Dendritic cell treated with granulocyte-macrophage colony-stimulating factor and Interleukin-4, amounts not matched to agents 40 ng/mL and 50 ng/mL, for 4 days (primary cell): ENCODE measurements around the gene MEA1.

ENCODE experiments used
- H3K27ac Mint-ChIP-seq: one replicate; pipeline ENCODE4 v1.8.0; 2022; ENCODE audit warnings: mild to moderate bottlenecking, mixed read lengths
- H3K27me3 Mint-ChIP-seq: one replicate; pipeline ENCODE4 v1.8.0; 2022; ENCODE audit warnings: mild to moderate bottlenecking, mixed read lengths
- H3K36me3 Mint-ChIP-seq: one replicate; pipeline ENCODE4 v1.8.0; 2022; ENCODE audit warnings: low read depth, mixed read lengths
- H3K4me1 Mint-ChIP-seq: one replicate; pipeline ENCODE4 v1.8.0; 2022; ENCODE audit warnings: low read depth, mixed read lengths
- H3K4me3 Mint-ChIP-seq: one replicate; pipeline ENCODE4 v1.8.0; 2022; ENCODE audit warnings: mild to moderate bottlenecking, moderate library complexity, mixed read lengths
- H3K9me3 Mint-ChIP-seq: one replicate; pipeline ENCODE4 v1.8.0; 2022; ENCODE audit warnings: mixed read lengths
- intact Hi-C: fragments of 100-400 bp; cut with micrococcal nuclease; formaldehyde crosslinking; loops from one replicate; pipeline ENCODE4 v1.15.0; 2022

Gene MEA1

GRCh38 chr6:43032326-43032725, 18.6 kb upstream of the MEA1 start:
- Mint-ChIP-seq H3K27ac (no peak overlapping the region), H3K4me1 (peaks cover 6% of the 10 kb centered on the region), H3K9me3 (no peaks in the 10 kb centered on the region), H3K27me3 (no peaks in the 10 kb centered on the region), H3K4me3 (no peak overlapping the region), H3K36me3 (peaks cover 98% of the 10 kb centered on the region)
- intact Hi-C loops: no loop called here

- Mint-ChIP-seq H3K4me1 (peaks cover 12% of the 10 kb centered on the region), H3K27ac (no peak overlapping the region), H3K27me3 (no peaks in the 10 kb centered on the region), H3K36me3 (peaks cover 100% of the 10 kb centered on the region), H3K4me3 (no peak overlapping the region), H3K9me3 (no peaks in the 10 kb centered on the region)
- intact Hi-C loops: no loop called here
Observed at GRCh38 chr6:43029120-43029519, 15.4 kb upstream of the MEA1 start.

- H3K36me3 Mint-ChIP-seq: peaks cover 87% of the 10 kb centered on the region
- intact Hi-C loops: no loop called here
- H3K4me1 Mint-ChIP-seq: peaks cover 9% of the 10 kb centered on the region
- H3K4me3 Mint-ChIP-seq: no peak overlapping the region
- no peak overlapping the region for H3K27ac Mint-ChIP-seq
- H3K9me3 Mint-ChIP-seq: no peaks in the 10 kb centered on the region
- H3K27me3 Mint-ChIP-seq: no peaks in the 10 kb centered on the region
Observed at GRCh38 chr6:43026365-43026764, 12.6 kb upstream of the MEA1 start.

GRCh38 chr6:43024436-43024835, 10.7 kb upstream of the MEA1 start:
- H3K4me1 Mint-ChIP-seq: peaks cover 20% of the 10 kb centered on the region
- H3K36me3 Mint-ChIP-seq: peaks cover 84% of the 10 kb centered on the region
- no peaks in the 10 kb centered on the region for H3K27me3 Mint-ChIP-seq
- H3K27ac Mint-ChIP-seq: no peak overlapping the region
- intact Hi-C loops: loop anchor here (5.0 kb wide), 1 partner anchor 122 kb away; no protein-coding TSS in a partner anchor
- no peaks in the 10 kb centered on the region for H3K9me3 Mint-ChIP-seq
- no peak overlapping the region for H3K4me3 Mint-ChIP-seq

- Mint-ChIP-seq H3K4me3 (peak within 1 kb of the TSS; percentile 97), H3K27me3 (no peaks in the 10 kb centered on the region), H3K27ac (peak within 1 kb of the TSS; percentile 87), H3K9me3 (no peaks in the 10 kb centered on the region), H3K4me1 (peaks cover 48% of the 10 kb centered on the region), H3K36me3 (peaks cover 84% of the 10 kb centered on the region)
- intact Hi-C loops: loop anchor here (5.0 kb wide), 1 partner anchor 119 kb away; no protein-coding TSS in a partner anchor
Observed at GRCh38 chr6:43021270-43022047, 7.7 kb upstream of the MEA1 start, which contains the start of gene RRP36. RRP36 (plus strand) TSS chr6:43021623; CDS start chr6:43021655, 32 bp downstream.

GRCh38 chr6:43020847-43021246, 7.1 kb upstream of the MEA1 start:
- H3K9me3 Mint-ChIP-seq: no peaks in the 10 kb centered on the region
- H3K27me3 Mint-ChIP-seq: no peaks in the 10 kb centered on the region
- peak overlapping the region; percentile 87 for H3K27ac Mint-ChIP-seq
- H3K36me3 Mint-ChIP-seq: peaks cover 84% of the 10 kb centered on the region
- intact Hi-C loops: loop anchor here (5.0 kb wide), 1 partner anchor 119 kb away; no protein-coding TSS in a partner anchor
- H3K4me1 Mint-ChIP-seq: peaks cover 54% of the 10 kb centered on the region
- H3K4me3 Mint-ChIP-seq: peak overlapping the region; percentile 53

GRCh38 chr6:43020052-43020705, 6.4 kb upstream of the MEA1 start:
- peaks cover 56% of the 10 kb centered on the region for H3K4me1 Mint-ChIP-seq
- H3K4me3 Mint-ChIP-seq: no peak overlapping the region
- no peaks in the 10 kb centered on the region for H3K9me3 Mint-ChIP-seq
- no peaks in the 10 kb centered on the region for H3K27me3 Mint-ChIP-seq
- peaks cover 77% of the 10 kb centered on the region for H3K36me3 Mint-ChIP-seq
- peak overlapping the region; percentile 87 for H3K27ac Mint-ChIP-seq
- intact Hi-C loops: loop anchor here (5.0 kb wide), 1 partner anchor 118 kb away; no protein-coding TSS in a partner anchor

GRCh38 chr6:43019152-43019551, 5.4 kb upstream of the MEA1 start:
- peak overlapping the region; percentile 88 for H3K27ac Mint-ChIP-seq
- H3K9me3 Mint-ChIP-seq: no peaks in the 10 kb centered on the region
- no peak overlapping the region for H3K4me3 Mint-ChIP-seq
- peaks cover 58% of the 10 kb centered on the region for H3K4me1 Mint-ChIP-seq
- H3K36me3 Mint-ChIP-seq: peaks cover 73% of the 10 kb centered on the region
- intact Hi-C loops: no loop called here
- no peaks in the 10 kb centered on the region for H3K27me3 Mint-ChIP-seq

- intact Hi-C loops: no loop called here
- no peak overlapping the region for H3K4me3 Mint-ChIP-seq
- H3K9me3 Mint-ChIP-seq: no peaks in the 10 kb centered on the region
- H3K27ac Mint-ChIP-seq: peak overlapping the region; percentile 88
- H3K27me3 Mint-ChIP-seq: no peaks in the 10 kb centered on the region
- H3K36me3 Mint-ChIP-seq: peaks cover 86% of the 10 kb centered on the region
- peaks cover 73% of the 10 kb centered on the region for H3K4me1 Mint-ChIP-seq
Observed at GRCh38 chr6:43016943-43017334, 3.2 kb upstream of the MEA1 start.

- Mint-ChIP-seq H3K4me1 (peaks cover 78% of the 10 kb centered on the region), H3K36me3 (peaks cover 86% of the 10 kb centered on the region), H3K27ac (peak overlapping the region; percentile 88), H3K9me3 (no peaks in the 10 kb centered on the region), H3K27me3 (no peaks in the 10 kb centered on the region), H3K4me3 (peak overlapping the region; percentile 80)
- intact Hi-C loops: no loop called here
Observed at GRCh38 chr6:43016176-43016942, 2.6 kb upstream of the MEA1 start.

- intact Hi-C loops: loop anchor here (1.0 to 5.0 kb wide), 3 partner anchors 30 to 797 kb away; partner anchors contain the start of genes KLC4, MRPL2, MRPS10 and PPP2R5D
- H3K9me3 Mint-ChIP-seq: no peaks in the 10 kb centered on the region
- H3K36me3 Mint-ChIP-seq: peaks cover 90% of the 10 kb centered on the region
- H3K4me1 Mint-ChIP-seq: peaks cover 75% of the 10 kb centered on the region
- no peaks in the 10 kb centered on the region for H3K27me3 Mint-ChIP-seq
- peak overlapping the region; percentile 95 for H3K4me3 Mint-ChIP-seq
- peak overlapping the region; percentile 86 for H3K27ac Mint-ChIP-seq
Observed at GRCh38 chr6:43014434-43014909, 726 bp upstream of the MEA1 start.

GRCh38 chr6:43013097-43013842, 476 bp downstream of the MEA1 start:
- Mint-ChIP-seq H3K4me1 (peaks cover 65% of the 10 kb centered on the region), H3K9me3 (no peaks in the 10 kb centered on the region), H3K27ac (peak overlapping the region; percentile 86), H3K27me3 (no peaks in the 10 kb centered on the region), H3K36me3 (peaks cover 90% of the 10 kb centered on the region), H3K4me3 (peak overlapping the region; percentile 95)
- intact Hi-C loops: loop anchor here (5.0 kb wide), 1 partner anchor 796 kb away; the partner anchor contains the start of gene MRPS10

GRCh38 chr6:43012364-43012763, 1.4 kb downstream of the MEA1 start:
- intact Hi-C loops: loop anchor here (5.0 kb wide), 1 partner anchor 795 kb away; the partner anchor contains the start of gene MRPS10
- H3K4me3 Mint-ChIP-seq: no peak overlapping the region
- H3K27me3 Mint-ChIP-seq: no peaks in the 10 kb centered on the region
- peaks cover 56% of the 10 kb centered on the region for H3K4me1 Mint-ChIP-seq
- H3K9me3 Mint-ChIP-seq: no peaks in the 10 kb centered on the region
- H3K36me3 Mint-ChIP-seq: peaks cover 90% of the 10 kb centered on the region
- peak overlapping the region; percentile 86 for H3K27ac Mint-ChIP-seq
